Measurements from ENCODE around the gene PMIS2. TPM values are rescaled to one million over a fixed set of nuclear protein-coding genes. Genes with fewer than 3 reads are reported as not detected.

PMIS2 gene
- total RNA-seq, 2 donors from 2014 or later: not detected

GRCh38 chr19:35560677-35561076, 25.3 kb upstream of the PMIS2 start:
- H3K4me3 ChIP-seq: no peak overlapping the region
- H3K27me3 ChIP-seq: peaks cover 13% of the 10 kb centered on the region
- H3K27ac ChIP-seq: no peak overlapping the region
- H3K36me3 ChIP-seq: no peaks in the 10 kb centered on the region
- H3K9me3 ChIP-seq: no peaks in the 10 kb centered on the region
- peaks cover 3% of the 10 kb centered on the region for H3K4me1 ChIP-seq
- H3K9ac ChIP-seq (ENCODE audit: low read depth in 2 of 2, low read length in 2 of 2): no peak overlapping the region
- TF ChIP-seq CTCF (IDR thresholded peaks at IDR 0.05): no peak
- intact Hi-C loops (cut with DNase I): no loop called here
- DNase-seq: no peak

GRCh38 chr19:35561436-35561835, 24.5 kb upstream of the PMIS2 start:
- no peak overlapping the region for H3K4me3 ChIP-seq
- H3K9ac ChIP-seq (ENCODE audit: low read depth in 2 of 2, low read length in 2 of 2): no peak overlapping the region
- TF ChIP-seq CTCF (IDR thresholded peaks at IDR 0.05): no peak
- no peak overlapping the region for H3K27ac ChIP-seq
- intact Hi-C loops (cut with DNase I): no loop called here
- no peaks in the 10 kb centered on the region for H3K36me3 ChIP-seq
- H3K9me3 ChIP-seq: no peaks in the 10 kb centered on the region
- DNase-seq: no peak
- peaks cover 13% of the 10 kb centered on the region for H3K27me3 ChIP-seq
- peaks cover 3% of the 10 kb centered on the region for H3K4me1 ChIP-seq

GRCh38 chr19:35562336-35562735, 23.6 kb upstream of the PMIS2 start:
- Histone ChIP-seq H3K27me3 (peaks cover 13% of the 10 kb centered on the region), H3K36me3 (no peaks in the 10 kb centered on the region), H3K9ac (ENCODE audit: low read depth in 2 of 2, low read length in 2 of 2) (no peak overlapping the region), H3K4me1 (peaks cover 3% of the 10 kb centered on the region), H3K9me3 (no peaks in the 10 kb centered on the region), H3K4me3 (no peak overlapping the region), H3K27ac (no peak overlapping the region)
- TF ChIP-seq CTCF (IDR thresholded peaks at IDR 0.05): no peak
- intact Hi-C loops (cut with DNase I): no loop called here
- DNase-seq: no peak

GRCh38 chr19:35562776-35563175, 23.2 kb upstream of the PMIS2 start:
- no peak for DNase-seq
- Histone ChIP-seq H3K9ac (ENCODE audit: low read depth in 2 of 2, low read length in 2 of 2) (no peak overlapping the region), H3K36me3 (no peaks in the 10 kb centered on the region), H3K4me1 (peaks cover 3% of the 10 kb centered on the region), H3K9me3 (no peaks in the 10 kb centered on the region), H3K27me3 (peaks cover 13% of the 10 kb centered on the region), H3K27ac (no peak overlapping the region), H3K4me3 (no peak overlapping the region)
- intact Hi-C loops (cut with DNase I): no loop called here
- no peak for TF ChIP-seq CTCF (IDR thresholded peaks at IDR 0.05)

- Histone ChIP-seq H3K4me3 (no peak within 1 kb of the TSS), H3K27ac (no peak within 1 kb of the TSS), H3K27me3 (peaks cover 10% of the 10 kb centered on the region), H3K9ac (ENCODE audit: low read depth in 2 of 2, low read length in 2 of 2) (no peak within 1 kb of the TSS), H3K9me3 (no peaks in the 10 kb centered on the region), H3K36me3 (no peaks in the 10 kb centered on the region), H3K4me1 (peaks cover under 1% of the 10 kb centered on the region)
- TF ChIP-seq CTCF (IDR thresholded peaks at IDR 0.05): no peak
- no peak for DNase-seq
- intact Hi-C loops (cut with DNase I): no loop called here
These were observed 22.7 kb upstream of the PMIS2 start, which contains the start of gene ATP4A for GRCh38 chr19:35563207-35563829. Gene ATP4A, minus strand, starts transcription at chr19:35563658. Its CDS starts 29 bp downstream, at chr19:35563629.

Data from colonic mucosa (tissue), 4 donors.